WTC11 (cell line): ENCODE measurements around the gene KIFC1. TPM values are rescaled to one million over a fixed set of nuclear protein-coding genes. Genes with fewer than 3 reads are reported as not detected.

Experiments used
- AR ChIP-seq: fragments of 250-450 bp; sonication (Bioruptor Pico); IDR thresholded peaks from 2 replicates; pipeline ENCODE4 v1.9.0; 2021; ENCODE audit warnings: mild to moderate bottlenecking
- ATF3 ChIP-seq: sonication (generic); formaldehyde crosslinking; conservative IDR thresholded peaks from 2 replicates; pipeline ENCODE4 v1.8.1; 2022; ENCODE audit warnings: mild to moderate bottlenecking, missing genetic modification reagents
- CTCF ChIP-seq: fragments of 200-600 bp; IDR thresholded peaks from 2 replicates; pipeline ENCODE4 v1.8.0; 2022; ENCODE audit warnings: antibody characterized with exemption
- FOXJ3 ChIP-seq: sonication (generic); formaldehyde crosslinking; IDR thresholded peaks from 2 replicates; pipeline ENCODE4 v1.9.0; 2021; ENCODE audit warnings: missing genetic modification reagents, mild to moderate bottlenecking, borderline replicate concordance
- GTF2I ChIP-seq: fragments of 250-450 bp; sonication (Bioruptor Pico); conservative IDR thresholded peaks from 2 replicates; pipeline ENCODE4 v1.4.0; 2021; ENCODE audit warnings: mild to moderate bottlenecking
- KAT7 ChIP-seq: sonication (generic); formaldehyde crosslinking; IDR thresholded peaks from 2 replicates; pipeline ENCODE4 v1.8.1; 2023; ENCODE audit warnings: missing genetic modification reagents, mild to moderate bottlenecking, borderline replicate concordance
- NFYB ChIP-seq: sonication (generic); formaldehyde crosslinking; conservative IDR thresholded peaks from 2 replicates; pipeline ENCODE4 v1.8.0; 2022; ENCODE audit warnings: low read depth, missing genetic modification reagents
- OVOL2 ChIP-seq: fragments of 250-450 bp; sonication (Bioruptor Pico); IDR thresholded peaks from 2 replicates; pipeline ENCODE4 v1.9.0; 2021; ENCODE audit warnings: mild to moderate bottlenecking, borderline replicate concordance
- SP1 ChIP-seq: sonication (generic); formaldehyde crosslinking; conservative IDR thresholded peaks from 2 replicates; pipeline ENCODE4 v1.8.1; 2022; ENCODE audit warnings: missing genetic modification reagents
- TCF7 ChIP-seq: sonication (generic); formaldehyde crosslinking; IDR thresholded peaks from 2 replicates; pipeline ENCODE4 v1.8.0; 2022; ENCODE audit warnings: mild to moderate bottlenecking, low read depth, missing genetic modification reagents, moderate library complexity
- TEAD1 ChIP-seq: sonication (generic); formaldehyde crosslinking; IDR thresholded peaks from 2 replicates; pipeline ENCODE4 v1.8.0; 2022; ENCODE audit warnings: mild to moderate bottlenecking, missing genetic modification reagents
- TP53 ChIP-seq: sonication (generic); formaldehyde crosslinking; IDR thresholded peaks from 2 replicates; pipeline ENCODE4 v1.8.1; 2023; ENCODE audit warnings: mild to moderate bottlenecking, missing genetic modification reagents
- ZNF263 ChIP-seq: sonication (generic); formaldehyde crosslinking; IDR thresholded peaks from 2 replicates; pipeline ENCODE4 v1.8.1; 2022; ENCODE audit warnings: low read depth, mild to moderate bottlenecking, moderate library complexity, missing genetic modification reagents
- ZNF317 ChIP-seq: sonication (generic); formaldehyde crosslinking; IDR thresholded peaks from 2 replicates; pipeline ENCODE4 v1.8.1; 2023; ENCODE audit warnings: low read depth, mild to moderate bottlenecking, moderate library complexity, missing genetic modification reagents, borderline replicate concordance
- ZNF396 ChIP-seq: fragments of 250-450 bp; sonication (Bioruptor Pico); IDR thresholded peaks from 2 replicates; pipeline ENCODE4 v1.8.0; 2021; ENCODE audit warnings: mild to moderate bottlenecking, moderate library complexity, borderline replicate concordance
- ZNF416 ChIP-seq: fragments of 250-450 bp; sonication (Bioruptor Pico); IDR thresholded peaks from 2 replicates; pipeline ENCODE4 v1.9.0; 2021; ENCODE audit warnings: mild to moderate bottlenecking, inconsistent platforms
- ZNF671 ChIP-seq: fragments of 250-450 bp; sonication (Bioruptor Pico); IDR thresholded peaks from 2 replicates; pipeline ENCODE4 v1.8.0; 2021; ENCODE audit warnings: mild to moderate bottlenecking
- total RNA-seq: library from RNA; stranded (reverse); gene quantifications from 3 replicates; pipeline ENCODE4 v1.2.3, GENCODE V29; 2021
- TF ChIP-seq, protein P1 (sequence below): fragments of 250-450 bp; sonication (Bioruptor Pico); conservative IDR thresholded peaks from 2 replicates; pipeline ENCODE4 v1.9.0; 2021; ENCODE audit warnings: mild to moderate bottlenecking
- TF ChIP-seq, protein P2 (sequence below): sonication (generic); formaldehyde crosslinking; IDR thresholded peaks from 2 replicates; pipeline ENCODE4 v1.8.0; 2023; ENCODE audit warnings: mild to moderate bottlenecking, missing genetic modification reagents
- TF ChIP-seq, protein P3 (sequence below): sonication (generic); formaldehyde crosslinking; IDR thresholded peaks from 2 replicates; pipeline ENCODE4 v1.8.0; 2022; ENCODE audit warnings: mild to moderate bottlenecking, missing genetic modification reagents
- TF ChIP-seq, protein P4 (sequence below): sonication (generic); formaldehyde crosslinking; IDR thresholded peaks from 2 replicates; pipeline ENCODE4 v1.8.0; 2022; ENCODE audit warnings: mild to moderate bottlenecking, missing genetic modification reagents
- TF ChIP-seq, protein P5 (sequence below): sonication (generic); formaldehyde crosslinking; IDR thresholded peaks from 2 replicates; pipeline ENCODE4 v1.8.0; 2022; ENCODE audit warnings: mild to moderate bottlenecking, missing genetic modification reagents

KIFC1 gene
- total RNA-seq, 1 experiment from 2014 or later, result 97.3 TPM

GRCh38 chr6:33454009-33454946, 62.7 kb downstream of the KIFC1 start, which contains the start of gene ZBTB9 (continued):
- TF ChIP-seq CTCF (no peak), ATF3 (no peak), OVOL2 (no peak), NFYB (CRISPR knock-in tag) (peak; percentile 87), TEAD1 (CRISPR knock-in tag) (peak; percentile 58; the same call in 1 of the 2 replicates), TCF7 (no peak), FOXJ3 (CRISPR knock-in tag) (0 out of 2 replicates have a peak, but pooled peaks have one; percentile 46), GTF2I (CRISPR knock-in tag) (no peak), KAT7 (no peak), ZNF396 (CRISPR knock-in tag) (no peak), ZNF416 (CRISPR knock-in tag) (peak; percentile 91), ZNF263 (CRISPR knock-in tag) (0 out of 2 replicates have a peak, but pooled peaks have one; percentile 39), ZNF671 (CRISPR knock-in tag) (peak; percentile 90), TP53 (CRISPR knock-in tag) (peak; percentile 79; the same call in 1 of the 2 replicates), SP1 (CRISPR knock-in tag) (peak; percentile 97), AR (CRISPR knock-in tag) (peak; percentile 80; the same call in 1 of the 2 replicates), ZNF317 (CRISPR knock-in tag) (no peak)
- TF ChIP-seq, protein P1, sequence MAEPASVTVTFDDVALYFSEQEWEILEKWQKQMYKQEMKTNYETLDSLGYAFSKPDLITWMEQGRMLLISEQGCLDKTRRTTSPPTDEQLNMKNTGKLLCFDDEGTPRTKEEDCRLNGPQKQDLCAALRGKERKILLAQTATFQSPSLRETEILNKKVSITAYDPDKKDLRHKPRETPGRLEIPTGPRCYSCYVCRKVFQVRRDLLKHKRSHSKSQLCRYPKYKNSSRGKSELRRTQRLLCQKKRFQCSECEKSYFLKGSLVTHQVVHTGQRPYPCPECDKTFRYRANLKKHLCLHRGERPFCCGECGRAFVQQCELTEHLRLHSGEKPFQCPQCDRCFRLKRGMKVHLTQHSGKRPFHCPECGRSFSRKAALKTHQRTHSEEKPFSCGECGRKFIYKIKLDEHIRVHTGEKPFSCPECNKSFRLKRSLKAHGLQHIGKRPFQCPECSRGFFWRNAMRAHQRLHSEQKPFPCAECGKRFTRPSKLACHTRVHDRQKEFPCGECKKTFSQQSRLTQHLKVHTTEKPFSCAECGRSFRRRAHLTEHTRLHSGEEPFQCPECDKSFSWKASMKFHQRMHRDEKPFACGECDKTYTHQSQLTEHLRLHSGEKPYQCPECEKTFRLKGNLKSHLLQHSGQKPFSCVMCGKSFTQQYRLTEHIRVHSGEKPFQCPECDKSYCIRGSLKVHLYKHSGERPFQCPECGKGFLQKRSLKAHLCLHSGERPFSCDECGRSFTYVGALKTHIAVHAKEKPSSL (CRISPR knock-in tag), result peak; percentile 79; the same call in 1 of the 2 replicates
- TF ChIP-seq, protein P2, sequence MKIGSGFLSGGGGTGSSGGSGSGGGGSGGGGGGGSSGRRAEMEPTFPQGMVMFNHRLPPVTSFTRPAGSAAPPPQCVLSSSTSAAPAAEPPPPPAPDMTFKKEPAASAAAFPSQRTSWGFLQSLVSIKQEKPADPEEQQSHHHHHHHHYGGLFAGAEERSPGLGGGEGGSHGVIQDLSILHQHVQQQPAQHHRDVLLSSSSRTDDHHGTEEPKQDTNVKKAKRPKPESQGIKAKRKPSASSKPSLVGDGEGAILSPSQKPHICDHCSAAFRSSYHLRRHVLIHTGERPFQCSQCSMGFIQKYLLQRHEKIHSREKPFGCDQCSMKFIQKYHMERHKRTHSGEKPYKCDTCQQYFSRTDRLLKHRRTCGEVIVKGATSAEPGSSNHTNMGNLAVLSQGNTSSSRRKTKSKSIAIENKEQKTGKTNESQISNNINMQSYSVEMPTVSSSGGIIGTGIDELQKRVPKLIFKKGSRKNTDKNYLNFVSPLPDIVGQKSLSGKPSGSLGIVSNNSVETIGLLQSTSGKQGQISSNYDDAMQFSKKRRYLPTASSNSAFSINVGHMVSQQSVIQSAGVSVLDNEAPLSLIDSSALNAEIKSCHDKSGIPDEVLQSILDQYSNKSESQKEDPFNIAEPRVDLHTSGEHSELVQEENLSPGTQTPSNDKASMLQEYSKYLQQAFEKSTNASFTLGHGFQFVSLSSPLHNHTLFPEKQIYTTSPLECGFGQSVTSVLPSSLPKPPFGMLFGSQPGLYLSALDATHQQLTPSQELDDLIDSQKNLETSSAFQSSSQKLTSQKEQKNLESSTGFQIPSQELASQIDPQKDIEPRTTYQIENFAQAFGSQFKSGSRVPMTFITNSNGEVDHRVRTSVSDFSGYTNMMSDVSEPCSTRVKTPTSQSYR (CRISPR knock-in tag), result peak; percentile 44; the same call in 1 of the 2 replicates
- TF ChIP-seq, protein P3, sequence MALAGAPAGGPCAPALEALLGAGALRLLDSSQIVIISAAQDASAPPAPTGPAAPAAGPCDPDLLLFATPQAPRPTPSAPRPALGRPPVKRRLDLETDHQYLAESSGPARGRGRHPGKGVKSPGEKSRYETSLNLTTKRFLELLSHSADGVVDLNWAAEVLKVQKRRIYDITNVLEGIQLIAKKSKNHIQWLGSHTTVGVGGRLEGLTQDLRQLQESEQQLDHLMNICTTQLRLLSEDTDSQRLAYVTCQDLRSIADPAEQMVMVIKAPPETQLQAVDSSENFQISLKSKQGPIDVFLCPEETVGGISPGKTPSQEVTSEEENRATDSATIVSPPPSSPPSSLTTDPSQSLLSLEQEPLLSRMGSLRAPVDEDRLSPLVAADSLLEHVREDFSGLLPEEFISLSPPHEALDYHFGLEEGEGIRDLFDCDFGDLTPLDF (CRISPR knock-in tag), result 0 out of 2 replicates have a peak, but pooled peaks have one; percentile 51
- TF ChIP-seq, protein P4, sequence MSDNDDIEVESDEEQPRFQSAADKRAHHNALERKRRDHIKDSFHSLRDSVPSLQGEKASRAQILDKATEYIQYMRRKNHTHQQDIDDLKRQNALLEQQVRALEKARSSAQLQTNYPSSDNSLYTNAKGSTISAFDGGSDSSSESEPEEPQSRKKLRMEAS, result peak; percentile 87
- TF ChIP-seq, protein P5, sequence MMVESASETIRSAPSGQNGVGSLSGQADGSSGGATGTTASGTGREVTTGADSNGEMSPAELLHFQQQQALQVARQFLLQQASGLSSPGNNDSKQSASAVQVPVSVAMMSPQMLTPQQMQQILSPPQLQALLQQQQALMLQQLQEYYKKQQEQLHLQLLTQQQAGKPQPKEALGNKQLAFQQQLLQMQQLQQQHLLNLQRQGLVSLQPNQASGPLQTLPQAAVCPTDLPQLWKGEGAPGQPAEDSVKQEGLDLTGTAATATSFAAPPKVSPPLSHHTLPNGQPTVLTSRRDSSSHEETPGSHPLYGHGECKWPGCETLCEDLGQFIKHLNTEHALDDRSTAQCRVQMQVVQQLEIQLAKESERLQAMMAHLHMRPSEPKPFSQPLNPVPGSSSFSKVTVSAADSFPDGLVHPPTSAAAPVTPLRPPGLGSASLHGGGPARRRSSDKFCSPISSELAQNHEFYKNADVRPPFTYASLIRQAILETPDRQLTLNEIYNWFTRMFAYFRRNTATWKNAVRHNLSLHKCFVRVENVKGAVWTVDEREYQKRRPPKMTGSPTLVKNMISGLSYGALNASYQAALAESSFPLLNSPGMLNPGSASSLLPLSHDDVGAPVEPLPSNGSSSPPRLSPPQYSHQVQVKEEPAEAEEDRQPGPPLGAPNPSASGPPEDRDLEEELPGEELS (CRISPR knock-in tag), result peak; percentile 51; the same call in 1 of the 2 replicates
